CD4-positive, alpha-beta T cell treated with Interferon alpha-2 for 1 hour (primary cell): ENCODE results near the gene TMEM72.
"Not testable (repeated sequence)": the region's sequence is repeated elsewhere in the genome, so short reads cannot be mapped to it uniquely, and the experiment has no call there.

Source experiments
- DNase-seq, 2 donors: peaks; one replicate each; pipeline ENCODE4 v3.0.0-alpha.2; 2020 to 2022

The TMEM72 gene

DNA sequence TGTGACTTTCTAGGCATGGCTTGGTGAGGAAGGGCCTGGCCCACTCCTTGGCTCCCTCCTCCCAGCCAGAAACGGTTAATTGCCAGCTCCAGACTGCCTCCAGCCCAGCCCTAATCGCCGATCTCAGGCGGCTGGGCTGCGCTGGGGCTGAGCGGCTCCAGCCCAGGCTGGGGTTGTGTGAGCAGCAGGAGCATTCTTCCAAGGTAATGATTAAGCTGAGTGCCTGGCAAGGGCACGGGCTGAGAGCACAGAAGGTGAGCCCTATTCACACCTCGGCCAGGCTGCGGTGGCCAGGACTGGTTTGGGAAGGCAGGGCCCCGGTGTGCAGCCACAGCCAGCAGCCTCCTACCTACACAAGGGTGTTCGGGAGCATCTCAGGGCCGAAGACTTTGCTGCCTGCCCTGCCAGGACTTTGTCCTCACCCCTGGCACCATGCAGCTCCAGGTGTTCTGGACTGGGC is at the start of gene TMEM72:
TMEM72 (plus strand) TSS at position 257 of the 460 bp plus-strand sequence; CDS start at position 433, 176 bp downstream.
- DNase-seq: no peak

DNA sequence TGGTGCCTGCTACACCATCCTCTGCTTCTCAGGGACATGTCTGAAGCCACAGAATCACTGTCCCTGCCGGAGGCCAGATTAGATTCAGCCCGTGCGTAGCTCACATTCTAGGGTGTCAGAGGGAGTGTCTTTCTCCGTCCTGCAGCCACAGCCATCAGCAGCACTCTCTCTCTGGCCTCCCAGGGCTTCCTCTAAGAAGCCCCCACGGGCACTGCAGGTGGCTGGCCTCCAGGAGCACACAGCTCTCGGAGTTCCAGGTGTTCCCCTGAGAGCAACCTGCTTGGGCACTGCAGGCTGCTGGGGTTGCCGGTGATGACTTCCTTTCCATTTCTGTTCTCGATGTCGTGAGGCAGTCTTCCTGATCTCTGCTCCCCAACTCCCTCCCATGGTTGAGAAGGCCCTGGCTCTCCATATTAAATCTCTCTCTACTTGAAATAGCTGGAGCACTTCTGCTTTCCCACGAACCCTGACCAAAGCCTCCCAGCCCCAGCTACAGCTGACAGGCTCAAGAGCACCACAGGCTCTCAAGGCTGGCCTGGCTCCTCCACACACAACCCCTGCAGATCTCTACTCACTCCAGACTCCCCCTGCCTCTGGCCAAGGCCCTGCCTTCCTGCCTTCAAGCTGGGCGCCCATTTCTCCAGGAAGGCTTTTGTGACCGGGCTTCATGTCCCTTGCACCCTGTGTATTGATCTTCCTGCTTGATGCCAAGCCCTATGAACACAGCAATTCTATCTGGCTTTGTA is 49.0 kb upstream of the TMEM72 start:
- no peak for DNase-seq

DNA sequence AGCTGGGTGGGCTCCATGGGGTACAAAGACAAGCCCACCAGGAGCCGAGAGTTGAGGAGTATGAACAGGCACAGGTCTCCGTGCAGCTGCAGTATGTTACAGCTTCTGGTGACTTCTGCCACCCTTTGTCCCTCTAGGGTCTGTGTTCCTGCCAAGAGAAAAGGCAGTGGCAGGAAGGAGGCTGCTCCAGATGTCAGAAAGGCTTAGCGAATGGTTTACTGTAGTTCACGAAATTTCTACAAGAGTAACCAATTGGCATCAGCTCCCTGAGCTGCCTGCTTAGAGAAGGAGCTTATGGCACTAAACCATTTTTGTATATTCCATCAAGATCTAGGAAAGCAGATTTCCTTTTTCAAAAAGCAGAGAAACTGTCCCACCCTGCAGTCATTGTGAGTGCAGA is 48.2 kb upstream of the TMEM72 start:
- no peak for DNase-seq

DNA sequence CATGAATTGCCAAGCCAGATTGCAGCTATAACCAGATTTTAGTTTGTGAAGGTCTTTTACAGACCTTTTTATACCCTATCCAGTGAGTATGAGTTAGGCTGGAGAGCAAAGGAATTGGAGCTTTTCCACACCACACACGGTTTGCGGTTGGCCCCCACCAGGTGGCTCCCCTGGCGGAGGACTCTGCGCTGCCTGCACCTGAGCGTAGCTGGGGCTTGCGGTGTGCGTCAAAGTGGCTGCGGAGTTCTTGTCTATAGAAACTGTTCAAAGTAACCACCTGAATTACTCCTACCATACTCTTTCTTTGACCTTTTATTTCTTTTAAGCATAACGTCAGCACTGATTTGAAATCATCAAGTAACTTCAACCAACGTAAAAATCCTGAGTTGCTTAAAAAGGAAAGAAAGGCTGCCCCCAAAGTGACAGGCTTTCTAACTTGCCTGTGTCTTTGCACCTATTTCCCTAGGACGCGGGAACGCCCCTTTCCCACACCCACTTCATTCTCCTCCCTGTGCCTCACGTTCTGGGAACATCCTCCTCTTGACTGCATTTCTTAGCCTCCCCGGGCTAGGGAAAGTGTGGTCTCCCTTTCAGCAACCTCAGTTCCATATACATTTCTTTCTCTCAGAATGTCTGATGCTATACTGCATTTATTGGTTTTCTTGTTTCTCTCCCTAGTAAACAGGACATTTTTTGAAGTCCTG is 47.6 kb upstream of the TMEM72 start:
- no peak for DNase-seq

DNA sequence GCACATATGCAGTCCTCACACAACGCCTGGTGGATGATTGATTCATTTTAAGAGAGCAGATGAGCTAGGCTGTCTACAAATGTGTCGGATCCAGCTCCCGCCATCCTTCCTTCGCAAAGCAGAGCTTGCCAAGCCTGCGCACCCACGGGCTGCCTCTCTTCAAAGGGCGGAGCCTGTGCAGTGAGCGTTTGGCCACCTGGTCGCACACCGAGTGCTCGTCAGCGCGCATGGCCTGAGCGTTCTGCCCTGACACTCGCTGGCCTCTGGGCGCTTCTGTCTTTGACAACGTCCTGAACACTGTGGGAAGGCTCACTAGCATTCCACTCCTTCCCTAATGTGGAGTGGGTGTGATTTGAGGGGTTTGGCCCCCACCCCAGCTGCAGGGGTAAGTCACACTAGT is 47.1 kb upstream of the TMEM72 start:
- DNase-seq: peak in 1 of 2 donors; percentile 8

DNA sequence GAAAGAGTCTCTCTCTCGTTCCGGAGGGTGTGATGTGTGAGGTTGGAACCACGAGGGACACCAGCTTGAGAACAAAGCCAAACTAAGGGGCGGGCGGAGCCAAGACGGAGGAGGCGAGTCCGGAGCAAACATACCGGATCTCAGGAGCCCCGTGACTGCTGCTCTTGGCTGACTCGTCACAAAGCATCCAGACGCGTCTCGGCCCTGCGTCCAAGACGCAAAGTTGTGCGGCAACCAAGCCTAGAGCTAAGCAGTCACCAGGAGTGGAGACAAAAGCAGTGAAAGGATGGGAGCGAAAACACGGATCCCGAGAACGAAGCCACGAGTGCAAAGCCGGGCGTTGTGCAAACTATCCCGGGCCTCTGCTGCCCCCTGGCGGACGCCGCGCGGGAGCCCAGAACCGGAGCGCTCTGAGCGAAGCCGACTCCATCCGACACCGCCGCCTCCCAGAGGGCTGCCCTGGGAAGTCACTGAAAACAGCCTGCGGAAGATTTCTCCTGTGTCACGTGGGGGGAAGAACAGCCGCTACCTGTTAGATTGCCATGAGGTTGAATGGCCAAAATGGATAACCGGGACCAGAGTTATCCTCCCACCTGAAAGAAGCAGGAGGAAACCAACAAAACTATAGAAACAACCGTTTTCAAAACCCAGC is 46.4 kb upstream of the TMEM72 start:
- peak; percentile 65 to 78 for DNase-seq

DNA sequence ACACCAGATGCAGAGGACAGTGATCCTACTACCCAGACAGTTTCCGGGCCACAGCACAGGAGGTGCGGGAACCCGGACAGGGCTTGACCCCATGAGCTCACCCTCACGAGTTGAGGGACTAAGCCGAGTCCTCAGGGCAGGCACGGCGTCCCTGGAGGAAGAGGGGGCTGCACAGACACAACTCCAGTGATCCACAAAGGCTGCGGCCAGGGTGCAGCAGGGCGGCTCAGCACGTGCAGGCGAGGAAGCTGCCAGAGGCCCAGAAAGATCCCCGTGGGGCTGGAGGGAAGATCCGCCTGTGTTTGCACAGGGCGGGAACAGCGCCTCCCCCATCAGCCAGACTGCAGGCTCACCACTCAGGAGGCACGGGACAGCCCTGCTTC is 45.9 kb upstream of the TMEM72 start:
- DNase-seq: no peak

DNA sequence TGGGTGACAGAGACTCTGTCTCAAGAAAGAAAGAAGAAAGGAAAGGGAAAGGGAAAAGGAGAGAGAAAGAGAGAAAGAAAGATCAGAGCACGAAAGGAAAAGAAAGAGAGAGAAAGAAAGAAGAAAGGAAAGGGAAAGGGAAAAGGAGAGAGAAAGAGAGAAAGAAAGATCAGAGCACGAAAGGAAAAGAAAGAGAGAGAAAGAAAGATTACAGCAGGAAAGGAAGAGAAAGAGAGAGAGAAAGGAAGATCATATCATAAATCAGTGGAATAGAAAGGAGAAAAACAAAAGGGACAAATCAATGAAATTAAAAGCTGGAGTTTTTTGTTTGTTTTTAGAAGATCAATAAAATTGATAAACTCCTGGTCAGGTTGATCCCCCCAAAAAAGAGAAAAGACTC is 44.8 kb upstream of the TMEM72 start:
- not testable (repeated sequence) for DNase-seq

DNA sequence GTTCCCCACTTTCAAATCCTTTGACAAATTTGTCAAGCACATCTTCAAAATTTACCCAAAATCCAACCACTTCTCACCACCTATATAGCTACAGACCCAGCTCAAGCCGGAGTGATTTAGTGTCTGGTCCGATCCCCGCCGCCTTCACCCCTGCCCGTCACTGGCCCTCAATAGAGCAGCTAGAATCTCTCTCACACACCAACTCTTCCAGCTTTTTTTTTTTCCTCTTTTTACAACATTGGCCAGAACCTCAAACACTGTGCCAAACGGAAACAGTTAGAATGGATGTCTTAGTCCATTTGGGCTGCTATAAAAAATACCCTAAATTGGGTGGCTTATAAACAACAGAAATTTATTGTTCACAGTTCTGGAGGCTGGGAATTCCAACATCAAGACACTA is 41.1 kb upstream of the TMEM72 start:
- DNase-seq: no peak

DNA sequence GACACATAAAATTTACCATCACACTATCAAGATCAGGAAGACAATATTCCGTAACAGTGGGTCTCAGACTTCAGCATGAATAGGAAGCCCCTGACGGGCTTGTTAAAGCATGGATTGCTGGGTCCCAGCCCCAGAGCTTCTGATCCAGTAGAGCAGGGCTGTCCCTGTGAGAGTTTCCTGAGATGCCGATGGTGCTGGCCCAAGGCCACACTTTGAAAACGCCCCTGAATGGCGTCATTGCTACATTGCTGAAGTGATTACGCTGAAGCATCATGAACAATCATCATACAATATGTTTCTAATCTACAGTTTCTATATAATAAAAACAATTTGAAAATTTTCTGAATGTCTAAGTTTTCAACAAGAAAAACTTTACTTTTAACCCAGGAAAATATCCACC is 38.0 kb upstream of the TMEM72 start:
- no peak for DNase-seq

DNA sequence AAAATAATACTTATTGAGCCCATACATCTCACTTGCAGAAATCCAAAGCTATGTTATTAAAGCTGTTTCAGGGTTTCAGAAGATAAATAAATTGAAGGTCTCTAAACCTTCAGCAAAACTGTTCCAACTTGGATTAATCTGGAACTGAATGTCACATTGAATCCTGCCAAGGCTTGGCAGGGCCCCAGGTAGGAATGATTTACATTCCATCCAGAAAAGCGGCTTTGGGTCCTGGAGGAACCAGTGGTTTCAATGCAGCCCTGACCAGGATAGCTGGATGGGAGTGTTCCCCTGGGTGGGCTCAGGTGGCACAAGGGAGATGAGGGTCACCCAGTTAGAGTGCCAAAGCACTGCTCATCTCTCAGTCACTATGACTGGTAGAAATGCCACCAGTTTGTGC is 37.0 kb upstream of the TMEM72 start:
- DNase-seq: no peak

DNA sequence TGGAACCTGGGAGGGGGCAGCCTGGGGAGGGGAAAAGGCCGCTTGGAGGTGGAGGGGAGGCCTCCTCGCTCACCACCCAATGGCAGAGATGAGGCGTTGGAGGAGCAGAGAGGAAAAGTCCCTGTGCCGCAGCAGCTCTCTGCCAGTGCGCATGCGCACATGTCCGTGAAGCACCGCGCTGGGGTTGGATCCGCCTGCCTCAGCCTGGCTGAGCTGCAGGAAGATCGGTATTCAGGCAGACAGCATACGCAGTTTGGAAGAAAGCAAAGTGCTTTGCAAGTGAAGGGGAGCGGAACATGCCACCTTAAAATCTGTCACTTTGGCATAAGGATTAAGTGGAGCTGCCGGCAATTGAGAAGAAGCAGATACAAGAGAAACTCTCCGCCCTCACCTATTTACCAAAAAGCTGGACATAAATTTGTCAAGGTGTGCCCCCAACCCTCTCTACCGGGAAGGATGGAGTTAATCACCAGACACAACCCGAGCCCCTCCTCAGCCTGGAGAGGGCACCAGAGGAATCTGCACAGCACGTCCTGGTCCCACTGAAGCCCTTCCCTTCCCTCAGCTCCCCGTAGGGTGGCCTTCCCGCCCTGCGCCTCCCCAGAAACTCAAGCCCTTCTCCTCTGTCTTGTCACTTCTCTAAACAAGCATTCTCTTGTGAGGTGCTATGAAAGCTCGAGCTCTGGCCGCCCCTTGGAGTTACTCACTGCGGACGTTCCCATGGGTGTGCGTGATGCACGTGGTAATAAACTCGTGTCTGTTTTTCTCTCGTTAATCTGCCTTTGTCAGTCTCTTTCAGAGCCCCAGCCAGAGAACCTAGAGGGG is 32.2 kb upstream of the TMEM72 start:
- DNase-seq: peak; percentile 75 to 78

DNA sequence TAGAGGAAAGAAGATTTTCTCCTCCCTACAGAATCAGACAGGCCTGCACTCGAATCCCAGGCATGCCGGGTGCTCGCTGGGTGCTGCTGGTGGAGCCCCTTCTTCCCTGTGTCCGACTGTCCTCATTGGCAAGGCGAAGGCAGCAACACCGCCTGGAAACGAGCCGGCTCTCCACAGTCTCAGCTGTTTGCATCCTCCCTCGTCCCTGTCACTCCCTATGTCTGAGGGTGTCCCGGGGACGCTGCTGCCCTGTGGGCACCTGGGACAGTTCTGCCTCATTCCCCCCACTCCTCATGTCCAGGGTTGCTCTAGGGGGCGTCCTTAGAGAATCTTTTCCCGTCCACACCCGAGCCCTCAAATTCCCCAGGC is 31.6 kb upstream of the TMEM72 start:
- no peak for DNase-seq

DNA sequence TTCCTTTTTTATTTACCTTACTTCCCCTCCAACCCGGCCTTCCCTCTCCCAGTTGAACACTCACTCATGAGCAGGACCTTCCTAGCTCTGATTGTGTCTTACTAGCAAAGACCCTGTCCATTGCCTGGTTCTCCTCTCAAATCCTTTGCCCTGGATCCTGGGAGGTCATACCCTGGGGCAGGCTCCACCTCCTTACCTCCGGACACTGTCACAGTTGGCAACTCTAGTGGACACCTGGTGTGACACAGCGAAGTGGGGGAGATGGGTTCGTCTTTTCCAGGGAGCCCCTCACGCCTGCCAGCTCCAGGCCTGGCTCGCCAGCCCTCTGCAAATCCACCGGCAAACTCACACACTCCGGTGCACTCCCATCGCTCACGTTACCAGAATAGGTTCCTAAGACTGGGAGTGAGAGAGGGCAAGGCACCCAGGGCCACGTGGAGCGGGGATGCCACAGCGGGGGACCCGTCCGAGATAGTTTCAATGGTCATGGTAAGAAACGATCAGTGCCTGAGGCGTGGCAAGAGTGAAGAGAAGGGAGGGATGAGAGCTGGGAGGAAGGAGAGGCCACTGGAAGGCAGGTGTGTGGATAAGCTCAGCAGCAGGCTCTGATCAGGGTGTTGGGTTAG is 30.9 kb upstream of the TMEM72 start:
- DNase-seq: no peak

DNA sequence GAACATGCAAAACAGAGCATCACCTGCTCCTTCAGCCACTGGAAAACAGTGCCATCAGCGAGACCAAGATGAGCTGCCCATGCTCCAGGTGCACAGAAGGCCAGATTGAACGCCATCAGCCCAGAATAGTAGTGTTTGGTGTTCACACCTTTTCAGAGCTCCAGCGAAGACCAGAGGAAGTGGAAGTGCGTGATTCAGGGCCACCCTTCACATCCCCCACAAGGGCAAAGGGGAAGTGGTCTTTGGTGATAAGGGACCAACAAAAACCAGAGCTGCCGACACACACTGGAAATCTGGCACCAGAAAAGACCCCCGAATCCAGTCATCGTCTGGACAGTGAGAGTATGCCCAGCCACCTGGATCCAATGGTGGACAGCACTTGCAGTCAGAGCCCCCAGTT is 29.5 kb upstream of the TMEM72 start:
- no peak for DNase-seq

DNA sequence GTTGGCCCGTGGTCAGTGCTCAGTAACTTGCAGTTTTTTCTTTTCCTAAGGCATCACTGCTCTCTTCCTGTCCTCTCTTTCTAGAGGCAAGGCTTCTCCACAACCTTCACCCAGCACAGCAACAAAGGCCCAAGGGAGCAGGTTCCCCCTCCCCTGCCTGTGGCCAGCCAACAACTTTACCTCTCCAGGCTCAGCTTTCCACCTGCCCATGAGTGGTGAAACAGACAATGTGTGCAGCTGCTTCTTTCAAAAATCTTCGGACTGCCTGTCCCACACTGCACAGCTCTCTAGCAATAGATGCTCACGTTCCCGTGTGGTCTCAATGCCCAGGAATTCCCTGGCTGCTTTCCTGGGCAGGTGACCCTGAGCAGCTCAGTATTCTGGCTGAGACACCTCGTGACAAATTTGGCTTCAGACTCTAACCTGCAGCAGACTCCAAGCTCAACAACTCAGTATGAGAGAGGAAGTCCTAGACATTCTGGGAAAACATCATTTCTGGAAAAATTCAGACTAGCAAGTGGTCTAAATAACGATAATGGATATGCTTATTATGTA is 28.9 kb upstream of the TMEM72 start:
- DNase-seq: no peak

DNA sequence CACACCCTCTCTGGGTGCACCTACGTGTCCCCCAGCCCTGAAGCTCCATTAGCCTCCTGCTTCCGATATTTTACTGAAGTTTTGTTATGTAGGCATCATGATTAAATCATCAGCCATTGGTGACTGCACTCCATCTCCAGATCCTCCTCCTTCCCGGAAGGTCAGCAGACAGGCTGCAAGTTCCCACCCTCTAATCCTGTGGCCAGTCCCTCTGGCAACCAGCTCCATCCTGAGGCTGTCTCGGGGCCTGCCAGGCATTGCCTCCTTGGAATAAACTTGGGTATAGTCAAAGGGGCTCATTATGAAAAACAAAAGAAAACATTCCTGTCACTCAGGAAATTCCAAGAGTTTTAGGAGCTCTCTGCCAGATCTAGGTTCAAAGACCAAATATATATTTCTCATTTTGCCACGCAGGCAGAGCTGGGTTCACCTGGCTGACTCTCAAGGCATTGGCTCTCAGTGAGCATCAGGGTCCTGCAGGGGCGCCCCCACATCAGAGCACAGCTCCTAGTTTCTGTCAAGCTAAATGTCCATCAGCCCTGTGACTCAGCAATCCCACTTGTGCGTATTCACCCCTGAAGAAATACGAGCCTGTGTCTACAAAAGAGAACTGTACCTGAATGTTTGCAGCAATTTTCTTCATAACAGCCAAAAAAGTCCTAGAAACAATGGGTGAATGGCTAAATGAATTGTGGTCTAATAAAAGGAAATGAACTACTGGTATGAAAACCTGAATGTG is 27.4 kb upstream of the TMEM72 start:
- no peak for DNase-seq

DNA sequence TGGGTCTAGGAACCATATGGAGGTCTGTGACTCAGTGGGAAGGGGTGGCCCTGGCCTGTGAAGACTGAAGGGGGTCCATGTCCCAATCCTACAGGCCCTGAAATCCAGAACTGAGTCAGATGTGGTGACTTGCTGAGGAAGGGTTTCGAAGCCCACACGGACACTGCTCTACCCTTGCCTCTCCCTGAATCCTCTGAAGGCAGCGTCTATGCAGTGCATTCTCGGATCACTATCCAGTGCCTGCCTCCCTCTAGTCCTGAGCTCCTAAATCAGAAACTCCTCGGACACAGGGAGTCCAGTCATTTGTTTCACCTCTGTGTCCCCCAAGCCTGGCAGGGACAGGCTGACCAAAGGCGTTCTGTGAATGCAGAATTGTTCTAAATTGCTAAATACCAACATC is 25.4 kb upstream of the TMEM72 start:
- no peak for DNase-seq

DNA sequence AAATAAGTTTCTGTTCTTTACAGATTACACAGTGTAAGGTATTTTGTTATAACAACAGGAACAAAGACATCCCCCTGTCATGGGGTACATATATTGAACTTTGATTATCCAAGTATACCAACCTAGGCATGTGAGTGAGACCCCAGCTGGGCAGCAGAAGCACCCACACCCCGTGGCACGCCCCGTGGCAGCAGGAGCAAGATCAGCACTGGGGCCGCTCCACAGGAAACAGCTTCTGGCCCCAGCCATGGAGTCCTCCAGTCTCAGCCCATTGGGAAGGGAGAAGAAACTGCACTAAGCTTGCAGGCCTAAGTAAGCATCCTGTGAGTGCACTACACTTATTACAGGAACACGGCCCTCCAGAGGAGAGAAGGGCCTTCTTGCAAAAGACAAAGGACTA is 24.2 kb upstream of the TMEM72 start:
- DNase-seq: no peak

DNA sequence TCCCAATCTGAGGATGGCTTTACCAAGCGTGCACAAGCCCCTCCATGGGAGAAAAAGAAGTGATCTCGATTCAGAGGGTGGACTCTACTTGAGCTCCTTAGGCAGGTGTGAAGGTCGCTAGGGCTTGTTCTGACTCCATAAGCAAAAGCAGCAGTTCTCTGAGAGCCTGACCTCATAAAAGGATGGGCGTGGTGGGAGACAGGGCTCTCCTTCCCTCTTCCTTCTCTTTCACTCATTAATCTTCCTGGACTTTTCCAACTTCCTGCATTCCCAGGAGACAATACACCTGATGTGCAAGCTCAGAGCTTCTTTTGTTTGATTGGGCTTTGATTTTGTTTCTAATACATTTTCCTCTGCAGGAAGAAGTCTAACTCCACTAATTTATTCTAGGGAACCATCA is 22.3 kb upstream of the TMEM72 start:
- DNase-seq: no peak

DNA sequence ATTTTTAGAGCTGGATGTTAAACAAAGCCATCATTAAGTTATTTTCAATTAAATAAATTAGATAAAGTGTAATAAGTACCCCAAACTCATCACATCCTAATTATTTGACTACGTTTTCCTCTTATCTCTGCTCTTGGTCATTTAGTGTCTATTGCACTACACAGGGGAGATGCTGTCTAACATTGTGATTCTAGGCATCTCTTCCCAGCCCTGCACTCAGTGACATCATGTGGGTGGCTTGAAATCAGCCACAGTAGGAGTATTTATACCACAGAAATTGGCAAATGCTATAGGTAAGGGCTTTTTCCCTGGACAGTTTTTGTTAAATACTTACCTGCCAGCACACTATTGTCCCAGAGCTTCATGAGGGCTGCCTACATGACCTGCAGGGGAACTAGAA is 21.3 kb upstream of the TMEM72 start:
- no peak for DNase-seq
